IMR-90 (cell line): ENCODE results near the gene ETV4. TPM values are rescaled to one million over a fixed set of nuclear protein-coding genes. Genes with fewer than 3 reads are reported as not detected.

Experiments
- ATAC-seq: fragments of 200-7000 bp; cut with Tn5 transposase; 2 replicates; pipeline ENCODE4 v1.9.1; 2020; ENCODE audit warnings: low read depth, mild to moderate bottlenecking, moderate library complexity
- BruUV-seq: library from RNA; stranded (reverse); fragments of 400-500 nt; replicated peaks from 2 replicates; lab custom pipeline; 2021; lab: Mats Ljungman, UMichigan
- CTCF ChIA-PET: fragments of 300-600 bp; formaldehyde crosslinking; extraction: SDS; loops from one replicate; lab custom pipeline; 2021; ENCODE audit warnings: antibody characterized with exemption; lab: Yijun Ruan, JAX
- POLR2A ChIA-PET: fragments of 300-600 bp; sonication (Branson Sonifier 250); formaldehyde crosslinking; loops from one replicate; lab custom pipeline; 2022; ENCODE audit warnings: antibody characterized with exemption; ENCODE audit not compliant: unreplicated experiment; lab: Charles Lee
- DNase-seq: peaks from one replicate; pipeline ENCODE4 v3.0.0; 2013
- H2AFZ ChIP-seq: replicated peaks from 2 replicates; pipeline ENCODE3; 2013; ENCODE audit warnings: low read length, mild to moderate bottlenecking; ENCODE audit not compliant: poor library complexity
- H2AK5ac ChIP-seq: 2 replicates; pipeline ENCODE4 v1.6.1; 2013; ENCODE audit warnings: low read depth, low read length, inconsistent platforms
- H2AK9ac ChIP-seq: replicated peaks from 2 replicates; pipeline ENCODE3; 2013; ENCODE audit warnings: mild to moderate bottlenecking, low read depth, low read length, moderate library complexity; ENCODE audit not compliant: poor library complexity
- H2BK120ac ChIP-seq: 2 replicates; pipeline ENCODE4 v1.6.1; 2013; ENCODE audit warnings: low read depth, low read length, inconsistent platforms
- H2BK15ac ChIP-seq: 3 replicates; pipeline ENCODE4 v1.6.1; 2013; ENCODE audit warnings: low read depth, low read length, inconsistent platforms
- H2BK20ac ChIP-seq: 2 replicates; pipeline ENCODE4 v1.6.1; 2013; ENCODE audit warnings: low read depth, mild to moderate bottlenecking, inconsistent platforms, low read length, moderate library complexity
- H2BK5ac ChIP-seq: 2 replicates; pipeline ENCODE4 v1.6.1; 2013; ENCODE audit warnings: mild to moderate bottlenecking, low read depth, low read length, inconsistent platforms; ENCODE audit not compliant: poor library complexity, severe bottlenecking
- H3K14ac ChIP-seq: replicated peaks from 2 replicates; pipeline ENCODE4 v1.6.1; 2013; ENCODE audit warnings: low read depth, low read length, inconsistent platforms
- H3K18ac ChIP-seq: 2 replicates; pipeline ENCODE4 v1.6.1; 2013; ENCODE audit warnings: low read depth, low read length, control low read depth
- H3K23ac ChIP-seq: 2 replicates; pipeline ENCODE4 v1.6.1; 2013; ENCODE audit warnings: low read depth, low read length, inconsistent platforms
- H3K27ac ChIP-seq: 2 replicates; pipeline ENCODE4 v1.5.1; 2013; ENCODE audit warnings: mild to moderate bottlenecking, control low read depth, low read length; ENCODE audit not compliant: insufficient read depth
- H3K27me3 ChIP-seq: 2 replicates; pipeline ENCODE4 v1.6.1; 2013; ENCODE audit warnings: low read length; ENCODE audit not compliant: control insufficient read depth, insufficient read depth
- H3K36me3 ChIP-seq: 2 replicates; pipeline ENCODE4 v1.6.1; 2013; ENCODE audit warnings: low read length, mixed read lengths; ENCODE audit not compliant: control insufficient read depth, insufficient read depth
- H3K4ac ChIP-seq: 2 replicates; pipeline ENCODE4 v1.6.1; 2013; ENCODE audit warnings: low read depth, low read length, inconsistent platforms
- H3K4me1 ChIP-seq: 2 replicates; pipeline ENCODE4 v1.6.1; 2013; ENCODE audit warnings: low read length, mixed read lengths; ENCODE audit not compliant: control insufficient read depth, insufficient read depth
- H3K4me2 ChIP-seq: 2 replicates; pipeline ENCODE4 v1.6.1; 2013; ENCODE audit warnings: low read depth, mild to moderate bottlenecking, control low read depth, low read length, moderate library complexity
- H3K4me3 ChIP-seq: 2 replicates; pipeline ENCODE4 v1.5.1; 2013; ENCODE audit warnings: low read depth, mild to moderate bottlenecking, control low read depth, low read length, moderate library complexity; ENCODE audit not compliant: insufficient read depth
- H3K56ac ChIP-seq: 2 replicates; pipeline ENCODE4 v1.6.1; 2013; ENCODE audit warnings: low read length, inconsistent platforms; ENCODE audit not compliant: insufficient read depth; ENCODE audit errors: extremely low read depth
- H3K79me1 ChIP-seq, 2 experiments: 2 replicates each; pipeline ENCODE4 v1.6.1; 2013; ENCODE audit warnings: low read length in 2 of 2, inconsistent platforms in 1 of 2, low read depth in 1 of 2
- H3K9ac ChIP-seq: 2 replicates; pipeline ENCODE4 v1.6.1; 2013; ENCODE audit warnings: low read depth, low read length, control low read depth
- H3K9me1 ChIP-seq: 2 replicates; pipeline ENCODE4 v1.6.1; 2013; ENCODE audit warnings: low read length, inconsistent platforms; ENCODE audit not compliant: insufficient read depth
- H3K9me3 ChIP-seq: 2 replicates; pipeline ENCODE4 v1.6.1; 2013; ENCODE audit warnings: low read length; ENCODE audit not compliant: control insufficient read depth, insufficient read depth
- H4K20me1 ChIP-seq: 2 replicates; pipeline ENCODE4 v1.6.1; 2013; ENCODE audit warnings: low read length, inconsistent platforms; ENCODE audit not compliant: insufficient read depth
- H4K5ac ChIP-seq: 2 replicates; pipeline ENCODE4 v1.6.1; 2013; ENCODE audit warnings: mild to moderate bottlenecking, low read depth, low read length, control low read depth
- H4K8ac ChIP-seq, 2 experiments: 2 replicates each; pipeline ENCODE4 v1.6.1; 2013; ENCODE audit warnings: low read depth in 2 of 2, low read length in 2 of 2, control low read depth in 1 of 2, inconsistent platforms in 1 of 2
- H4K91ac ChIP-seq: 2 replicates; pipeline ENCODE4 v1.6.1; 2013; ENCODE audit warnings: low read depth, low read length, inconsistent platforms; ENCODE audit not compliant: insufficient read depth
- BHLHE40 ChIP-seq: fragments of 150-350 bp; IDR thresholded peaks from 2 replicates; pipeline ENCODE4 v1.6.1; 2016; ENCODE audit warnings: mild to moderate bottlenecking, low read depth, low read length
- CHD1 ChIP-seq: IDR thresholded peaks from 2 replicates; pipeline ENCODE4 v1.6.1; 2012; ENCODE audit warnings: low read depth, low read length, improper control_type of control experiment
- ELK1 ChIP-seq: fragments of 150-350 bp; IDR thresholded peaks from 2 replicates; pipeline ENCODE4 v1.6.1; 2016; ENCODE audit warnings: low read depth, mild to moderate bottlenecking, low read length, moderate library complexity, borderline replicate concordance
- FOS ChIP-seq: fragments of 150-350 bp; IDR thresholded peaks from 2 replicates; pipeline ENCODE4 v1.6.1; 2016; ENCODE audit warnings: low read depth, low read length
- MAFK ChIP-seq: IDR thresholded peaks from 2 replicates; pipeline ENCODE4 v1.6.1; 2012; ENCODE audit warnings: low read depth, low read length, improper control_type of control experiment
- MAZ ChIP-seq: IDR thresholded peaks from 2 replicates; pipeline ENCODE4 v1.6.1; 2012; ENCODE audit warnings: low read depth, mild to moderate bottlenecking, low read length, improper control_type of control experiment, moderate library complexity, borderline replicate concordance
- NFE2L2 ChIP-seq: fragments of 150-350 bp; IDR thresholded peaks from 2 replicates; pipeline ENCODE4 v1.6.1; 2016; ENCODE audit warnings: low read depth, mild to moderate bottlenecking, low read length
- POLR2A ChIP-seq: IDR thresholded peaks from 2 replicates; pipeline ENCODE4 v1.6.1; 2012; ENCODE audit warnings: mild to moderate bottlenecking, low read depth, low read length
- RAD21 ChIP-seq: IDR thresholded peaks from 2 replicates; pipeline ENCODE4 v1.6.1; 2012; ENCODE audit warnings: low read length, improper control_type of control experiment
- RFX5 ChIP-seq: IDR thresholded peaks from 2 replicates; pipeline ENCODE4 v1.8.0; 2012; ENCODE audit warnings: low read depth, mild to moderate bottlenecking, low read length, moderate library complexity
- SMC3 ChIP-seq: fragments of 150-350 bp; IDR thresholded peaks from 2 replicates; pipeline ENCODE4 v1.6.1; 2016; ENCODE audit warnings: low read depth, mild to moderate bottlenecking, antibody characterized with exemption, low read length, moderate library complexity
- USF2 ChIP-seq: fragments of 150-350 bp; IDR thresholded peaks from 2 replicates; pipeline ENCODE4 v1.6.1; 2017; ENCODE audit warnings: mild to moderate bottlenecking, antibody characterized with exemption, low read length, low read depth
- WGBS, 2 experiments: methylation state at CpG; one replicate each; pipeline versions ENCODE4 v1.1.5 to v1.1.7; 2013; ENCODE audit warnings: missing lambda C conversion rate in 2 of 2; ENCODE audit not compliant: insufficient read length in 1 of 2; ENCODE audit errors: extremely low coverage in 2 of 2; 5-methylcytosine and 5-hydroxymethylcytosine counted together
- dilution Hi-C: fragments of 300-500 bp; cut with HindIII; formaldehyde crosslinking; loops from one replicate; pipeline ENCODE4 v1.14.3; 2018; ENCODE audit warnings: low sequenced_read_pairs; ENCODE audit not compliant: unreplicated experiment
- in situ Hi-C: fragments of 300-500 bp; cut with MboI; formaldehyde crosslinking; loops from 3 replicates; pipeline ENCODE4 v1.14.3; 2019; ENCODE audit warnings: low sequenced_read_pairs, inconsistent platforms, mixed read lengths
- intact Hi-C: fragments of 100-400 bp; cut with micrococcal nuclease; formaldehyde crosslinking; loops from 2 replicates; pipeline ENCODE4 v1.10.0; 2022
- polyA plus RNA-seq, 3 experiments: library from polyadenylated mRNA; depleted of rRNA; stranded (reverse); fragments of >200 nt; gene quantifications; 2 replicates each; pipeline ENCODE4 v1.2.3, GENCODE V29; 2012; ENCODE audit warnings: low replicate concordance in 1 of 3
- total RNA-seq: library from RNA; depleted of rRNA; stranded (reverse); fragments of >200 nt; gene quantifications from 2 replicates; pipeline ENCODE4 v1.2.3, GENCODE V29; 2012

The ETV4 gene
- total and polyA plus RNA-seq, 2 of the 4 experiments (the other 2 are of a cell fraction), result 4.3 to 13.2 TPM

DNA sequence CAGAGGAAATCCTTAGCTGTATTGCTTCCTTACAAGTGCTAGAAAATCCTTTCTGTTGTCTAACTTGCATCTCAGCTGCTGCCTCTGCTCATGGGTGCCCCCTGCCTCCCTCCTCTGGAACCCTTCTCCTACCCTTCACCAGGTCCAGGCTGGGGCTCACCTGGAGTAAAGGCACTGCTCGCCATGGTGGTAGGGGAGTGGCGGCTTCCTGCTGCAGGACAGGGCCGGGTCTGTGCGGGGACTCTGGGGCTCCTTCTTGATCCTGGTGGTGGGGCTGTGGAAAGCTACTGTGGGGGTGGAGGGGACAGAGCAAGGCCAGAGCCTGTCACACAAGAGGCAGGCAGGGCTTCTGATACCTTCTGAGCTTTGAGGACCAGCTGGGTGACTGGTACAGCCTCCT lies 12.4 kb downstream of the ETV4 start:
- ATAC-seq (no peak), DNase-seq (no peak)
- Histone ChIP-seq H3K4me2 (no peak overlapping the region), H3K14ac (no peak overlapping the region), H3K9me3 (no peaks in the 10 kb centered on the region), H3K79me1 (peaks cover 2 to 38% of the 10 kb centered on the region in 2 experiments; a peak in 2 of 4 replicates), H3K56ac (no peak overlapping the region), H3K4me3 (no peak overlapping the region), H2BK5ac (no peak overlapping the region), H4K8ac (no peak overlapping the region), H3K18ac (no peak overlapping the region), H4K91ac (no peak overlapping the region), H3K23ac (no peak overlapping the region), H2AK5ac (no peak overlapping the region; the same call in 1 of the 2 replicates), H2BK15ac (no peak overlapping the region), H2AFZ (no peak overlapping the region), H3K36me3 (no peaks in the 10 kb centered on the region), H3K27me3 (no peaks in the 10 kb centered on the region), H2BK120ac (no peak overlapping the region), H3K4me1 (peaks cover 21% of the 10 kb centered on the region), H4K5ac (no peak overlapping the region), H3K9me1 (peaks cover 27% of the 10 kb centered on the region), H3K9ac (no peak overlapping the region), H3K4ac (0 out of 2 replicates have a peak overlapping the region, but pooled peaks have one; percentile 13), H2BK20ac (no peak overlapping the region), H2AK9ac (no peak overlapping the region), H3K27ac (no peak overlapping the region), H4K20me1 (no peaks in the 10 kb centered on the region)
- in situ Hi-C loops (no loop called here), intact Hi-C loops (no loop called here), dilution Hi-C loops (no loop called here)
- ChIA-PET POLR2A (no interaction called here), CTCF (no interaction called here)
- no peak for TF ChIP-seq BHLHE40
- no peak for TF ChIP-seq FOS
- no peak for TF ChIP-seq POLR2A
- TF ChIP-seq RAD21, result no peak
- TF ChIP-seq RFX5, result no peak
- no peak for TF ChIP-seq ELK1
- no peak for TF ChIP-seq NFE2L2
- no peak for TF ChIP-seq SMC3
- no peak for TF ChIP-seq USF2
- no peak for TF ChIP-seq MAZ
- TF ChIP-seq MAFK, result no peak
- no peak for TF ChIP-seq CHD1
- WGBS, 2 experiments, result no CpG with 5 or more reads among the region's 4 CpGs
- no TSS peak for BruUV-seq
